Testis (tissue), 3 donors: ENCODE data around the gene GALR2. TPM values are rescaled to one million over a fixed set of nuclear protein-coding genes. Genes with fewer than 3 reads are reported as not detected.

ENCODE experiments used
- DNase-seq: peaks from one replicate; pipeline ENCODE4 v3.0.0-alpha.2; 2019
- H3K27ac ChIP-seq, 2 donors: fragments of 200-600 bp; sonication (generic); one replicate each; pipeline ENCODE4 v1.5.1; 2019
- H3K27me3 ChIP-seq: fragments of 200-600 bp; sonication (generic); one replicate; pipeline ENCODE4 v1.5.1; 2019
- H3K36me3 ChIP-seq: fragments of 200-600 bp; sonication (generic); one replicate; pipeline ENCODE4 v1.5.1; 2017; ENCODE audit warnings: low read depth; ENCODE audit errors: missing control alignments
- H3K4me1 ChIP-seq: fragments of 200-600 bp; sonication (generic); one replicate; pipeline ENCODE4 v1.5.1; 2019
- H3K4me3 ChIP-seq, 2 donors: fragments of 200-600 bp; sonication (generic); one replicate each; pipeline ENCODE4 v1.5.1; 2017 to 2019
- H3K9me3 ChIP-seq: fragments of 200-600 bp; sonication (generic); one replicate; pipeline ENCODE4 v1.5.1; 2017
- POLR2A ChIP-seq: fragments of 450-650 bp; IDR thresholded peaks from one replicate; pipeline ENCODE4 v1.6.1; 2017; ENCODE audit warnings: antibody characterized with exemption, mild to moderate bottlenecking, moderate library complexity
- WGBS, 2 donors: methylation state at CpG; one replicate each; pipeline ENCODE4 v1.1.5; 2018; 5-methylcytosine and 5-hydroxymethylcytosine counted together
- intact Hi-C: fragments of 100-400 bp; cut with DNase I; formaldehyde crosslinking; loops from one replicate; pipeline ENCODE4 v1.15.1; 2023; ENCODE audit warnings: low total_unique reads
- polyA plus RNA-seq: library from polyadenylated mRNA; stranded (reverse); fragments of 350-450 nt; fragmentation: Illumina TruSeq; extraction: RNeasy Lipid Tissue Mini Kit (QIAGEN cat#74804); gene quantifications from one replicate; pipeline ENCODE4 v1.2.3, GENCODE V29; 2014; ENCODE audit warnings: low read depth, low replicate concordance; ENCODE audit not compliant: insufficient read depth
- total RNA-seq, 2 donors: library from RNA; depleted of rRNA; stranded (reverse); fragments of >200 nt; gene quantifications; one replicate each; pipeline ENCODE4 v1.2.3, GENCODE V29; 2016
- TF ChIP-seq, protein P1 (sequence below), 3 experiments: fragments of 450-650 bp in 2 of 3; fragments of 200-600 bp in 1 of 3; sonication (generic) in 1 of 3; IDR thresholded peaks; one replicate each; pipeline ENCODE4 v1.5.1; 2016 to 2019; ENCODE audit warnings: antibody characterized with exemption in 3 of 3, mild to moderate bottlenecking in 2 of 3, moderate library complexity in 1 of 3

GALR2 gene
- total and polyA plus RNA-seq, 3 donors from 2014 or later = 0.31 to 1.6 (median 0.47) TPM

DNA sequence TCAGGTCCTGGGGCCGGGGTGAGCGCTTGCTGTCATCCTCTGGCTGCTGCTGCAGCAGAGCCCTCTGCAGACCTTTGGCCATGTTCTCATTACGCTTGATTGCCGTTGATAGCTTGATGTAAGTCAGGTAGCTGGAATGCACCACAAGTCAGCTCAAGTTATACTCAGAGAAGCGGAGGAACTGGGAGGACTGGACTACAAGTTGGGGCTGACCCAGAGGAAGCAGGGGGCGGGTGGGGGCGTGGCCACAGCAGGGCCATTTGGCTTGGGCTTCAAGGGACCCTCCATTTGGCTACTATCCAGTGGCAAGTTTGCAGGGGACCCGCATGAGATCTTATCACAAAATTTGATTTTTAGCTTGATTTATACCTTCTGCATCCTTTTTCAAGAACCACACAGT is 28.5 kb upstream of the GALR2 start:
- whole genome bisulfite sequencing, 2 donors = 90 to 95% methylated on average over 7 to 8 of the region's 8 CpGs
- no peaks in the 10 kb centered on the region for H3K9me3 ChIP-seq
- no peaks in the 10 kb centered on the region for H3K27me3 ChIP-seq
- no peak for DNase-seq
- H3K27ac ChIP-seq = no peak overlapping the region
- H3K4me1 ChIP-seq = no peaks in the 10 kb centered on the region
- no peaks in the 10 kb centered on the region for H3K36me3 ChIP-seq
- H3K4me3 ChIP-seq = no peak overlapping the region
- TF ChIP-seq POLR2A = no peak
- TF ChIP-seq, protein P1, sequence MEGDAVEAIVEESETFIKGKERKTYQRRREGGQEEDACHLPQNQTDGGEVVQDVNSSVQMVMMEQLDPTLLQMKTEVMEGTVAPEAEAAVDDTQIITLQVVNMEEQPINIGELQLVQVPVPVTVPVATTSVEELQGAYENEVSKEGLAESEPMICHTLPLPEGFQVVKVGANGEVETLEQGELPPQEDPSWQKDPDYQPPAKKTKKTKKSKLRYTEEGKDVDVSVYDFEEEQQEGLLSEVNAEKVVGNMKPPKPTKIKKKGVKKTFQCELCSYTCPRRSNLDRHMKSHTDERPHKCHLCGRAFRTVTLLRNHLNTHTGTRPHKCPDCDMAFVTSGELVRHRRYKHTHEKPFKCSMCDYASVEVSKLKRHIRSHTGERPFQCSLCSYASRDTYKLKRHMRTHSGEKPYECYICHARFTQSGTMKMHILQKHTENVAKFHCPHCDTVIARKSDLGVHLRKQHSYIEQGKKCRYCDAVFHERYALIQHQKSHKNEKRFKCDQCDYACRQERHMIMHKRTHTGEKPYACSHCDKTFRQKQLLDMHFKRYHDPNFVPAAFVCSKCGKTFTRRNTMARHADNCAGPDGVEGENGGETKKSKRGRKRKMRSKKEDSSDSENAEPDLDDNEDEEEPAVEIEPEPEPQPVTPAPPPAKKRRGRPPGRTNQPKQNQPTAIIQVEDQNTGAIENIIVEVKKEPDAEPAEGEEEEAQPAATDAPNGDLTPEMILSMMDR (IDR thresholded peaks at IDR 0.05) = no peak
- intact Hi-C loops = no loop called here

DNA sequence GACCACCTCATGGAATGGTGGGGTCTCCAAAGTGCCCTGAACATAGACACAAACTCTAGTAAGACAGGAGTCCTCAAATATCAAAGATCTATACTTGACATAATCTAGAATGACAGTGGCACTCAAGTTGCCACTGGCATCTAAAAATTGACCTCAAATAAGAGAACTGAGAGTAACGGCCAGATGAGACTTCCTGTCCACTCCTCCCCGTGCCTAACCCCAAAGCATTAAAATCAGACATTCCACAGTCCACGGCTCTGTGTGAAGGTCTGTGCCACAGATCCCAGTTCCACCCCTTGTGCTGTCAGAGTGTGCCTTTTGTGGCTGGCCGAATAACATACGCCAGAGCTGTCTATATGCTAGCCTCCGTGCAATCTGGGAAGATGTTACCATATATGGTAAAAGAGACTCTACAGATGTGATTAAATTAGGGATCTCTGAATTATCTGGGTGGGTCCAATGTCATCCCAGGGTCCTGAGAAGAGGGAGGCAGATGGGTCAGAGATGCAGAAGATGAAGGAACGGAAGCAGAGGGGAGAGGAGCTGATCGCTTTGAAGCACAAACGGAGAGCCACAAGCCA is 26.5 kb upstream of the GALR2 start:
- intact Hi-C loops = no loop called here
- Histone ChIP-seq H3K36me3 (no peaks in the 10 kb centered on the region), H3K9me3 (no peaks in the 10 kb centered on the region), H3K27me3 (no peaks in the 10 kb centered on the region), H3K27ac (no peak overlapping the region), H3K4me1 (no peaks in the 10 kb centered on the region), H3K4me3 (no peak overlapping the region)
- DNase-seq = no peak
- TF ChIP-seq POLR2A = no peak
- TF ChIP-seq, protein P1 (IDR thresholded peaks at IDR 0.05) = no peak
- 82 to 84% methylated on average over 9 of the region's 9 CpGs for WGBS, 2 donors

DNA sequence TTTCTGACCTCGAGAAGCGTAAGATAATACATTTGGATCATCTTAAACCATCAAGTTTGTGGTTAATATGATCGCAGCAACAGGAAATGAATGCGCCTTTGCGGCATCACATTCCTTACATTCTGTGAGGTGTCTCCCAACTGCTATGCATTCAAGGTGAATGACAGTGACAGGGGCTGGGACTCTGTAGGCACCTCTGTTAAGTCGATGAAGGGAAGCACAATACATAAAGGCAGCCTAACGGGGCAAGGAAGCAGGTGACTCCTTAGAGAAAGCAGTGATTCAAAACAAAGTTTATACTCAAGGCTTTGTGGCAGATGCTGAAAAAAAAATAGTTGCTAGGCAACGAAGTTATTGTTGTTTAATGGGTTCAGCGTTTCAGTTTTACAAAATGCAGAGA is 25.9 kb upstream of the GALR2 start:
- 89 to 92% methylated on average over 9 of the region's 9 CpGs for WGBS, 2 donors
- Histone ChIP-seq H3K27ac (no peak overlapping the region), H3K9me3 (no peaks in the 10 kb centered on the region), H3K4me3 (no peak overlapping the region), H3K27me3 (no peaks in the 10 kb centered on the region), H3K4me1 (no peaks in the 10 kb centered on the region), H3K36me3 (no peaks in the 10 kb centered on the region)
- DNase-seq = no peak
- intact Hi-C loops = no loop called here
- TF ChIP-seq, protein P1 (IDR thresholded peaks at IDR 0.05) = no peak
- no peak for TF ChIP-seq POLR2A

DNA sequence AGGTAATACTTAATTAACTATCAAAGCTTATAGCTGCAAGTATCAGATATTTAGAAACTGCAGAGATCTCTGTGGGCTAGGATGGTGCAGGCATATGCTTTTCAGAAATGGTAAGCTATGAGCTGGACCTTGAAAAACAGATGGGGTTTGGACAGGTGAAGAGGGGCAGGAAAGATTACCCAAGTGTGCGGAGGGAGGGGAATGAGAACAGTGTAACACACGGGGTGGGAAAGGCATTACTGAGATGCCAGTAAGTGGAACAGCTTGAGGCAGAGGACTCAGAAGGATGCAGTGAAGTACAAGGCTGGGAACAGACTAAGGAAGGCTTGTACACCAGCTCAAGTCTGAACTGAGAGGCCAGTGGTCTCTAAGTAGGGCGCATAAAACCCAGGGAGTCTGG is 25.3 kb upstream of the GALR2 start:
- H3K36me3 ChIP-seq = no peaks in the 10 kb centered on the region

More for the DNA sequence above, 25.3 kb upstream of the GALR2 start:
- no peak for DNase-seq
- H3K4me1 ChIP-seq = no peaks in the 10 kb centered on the region
- H3K4me3 ChIP-seq = no peak overlapping the region
- no peaks in the 10 kb centered on the region for H3K9me3 ChIP-seq
- TF ChIP-seq, protein P1 (IDR thresholded peaks at IDR 0.05) = no peak
- no peak overlapping the region for H3K27ac ChIP-seq
- intact Hi-C loops = no loop called here
- WGBS, 2 donors = 84 to 91% methylated on average over 3 of the region's 3 CpGs
- H3K27me3 ChIP-seq = no peaks in the 10 kb centered on the region
